H9 (cell line): Measurements from ENCODE around the gene HOXD8. TPM values are rescaled to one million over a fixed set of nuclear protein-coding genes. Genes with fewer than 3 reads are reported as not detected.

Experiments used
- DNase-seq: peaks from one replicate; pipeline ENCODE4 v3.0.0-alpha.2; 2017
- H2AFZ ChIP-seq: one replicate; pipeline ENCODE4 v1.6.1; 2013; ENCODE audit warnings: mild to moderate bottlenecking, low read length, control low read depth, moderate library complexity
- H2AK5ac ChIP-seq: 2 replicates; pipeline ENCODE4 v1.6.1; 2013; ENCODE audit warnings: low read length, control low read depth, mixed read lengths; ENCODE audit not compliant: insufficient read length
- H2BK120ac ChIP-seq: one replicate; pipeline ENCODE4 v1.6.1; 2013; ENCODE audit warnings: low read depth, mild to moderate bottlenecking, low read length, control low read depth, inconsistent platforms; ENCODE audit not compliant: poor library complexity, severe bottlenecking
- H2BK12ac ChIP-seq: 2 replicates; pipeline ENCODE4 v1.6.1; 2013; ENCODE audit warnings: low read length, control low read depth, mixed read lengths, low read depth; ENCODE audit not compliant: insufficient read length
- H2BK15ac ChIP-seq: 2 replicates; pipeline ENCODE4 v1.6.1; 2013; ENCODE audit warnings: low read depth, low read length, control low read depth
- H2BK20ac ChIP-seq: one replicate; pipeline ENCODE4 v1.6.1; 2013; ENCODE audit warnings: low read depth, mild to moderate bottlenecking, low read length, control low read depth, inconsistent platforms; ENCODE audit not compliant: poor library complexity, severe bottlenecking
- H2BK5ac ChIP-seq: 2 replicates; pipeline ENCODE4 v1.6.1; 2013; ENCODE audit warnings: low read length, control low read depth, mixed read lengths; ENCODE audit not compliant: insufficient read length
- H3K14ac ChIP-seq: 2 replicates; pipeline ENCODE4 v1.6.1; 2013; ENCODE audit warnings: low read length, control low read depth; ENCODE audit not compliant: insufficient read depth
- H3K18ac ChIP-seq: 2 replicates; pipeline ENCODE4 v1.6.1; 2013; ENCODE audit warnings: low read depth, mild to moderate bottlenecking, mixed read lengths, low read length, control low read depth; ENCODE audit not compliant: insufficient read length
- H3K23ac ChIP-seq: 2 replicates; pipeline ENCODE4 v1.6.1; 2013; ENCODE audit warnings: low read length, control low read depth, mixed read lengths, low read depth; ENCODE audit not compliant: insufficient read length
- H3K23me2 ChIP-seq: 2 replicates; pipeline ENCODE4 v1.6.1; 2013; ENCODE audit warnings: low read depth, mild to moderate bottlenecking, mixed read lengths, low read length, control low read depth; ENCODE audit not compliant: insufficient read length, poor library complexity, severe bottlenecking
- H3K27ac ChIP-seq: 2 replicates; pipeline ENCODE4 v1.5.1; 2013; ENCODE audit warnings: low read length, control low read depth, mixed read lengths, low read depth; ENCODE audit not compliant: insufficient read length
- H3K27me3 ChIP-seq: 2 replicates; pipeline ENCODE4 v1.6.1; 2013; ENCODE audit warnings: low read length, control low read depth, inconsistent platforms; ENCODE audit not compliant: insufficient read depth
- H3K4ac ChIP-seq: 2 replicates; pipeline ENCODE4 v1.6.1; 2013; ENCODE audit warnings: low read depth, mild to moderate bottlenecking, control low read depth, inconsistent platforms, low read length, moderate library complexity
- H3K4me1 ChIP-seq: 2 replicates; pipeline ENCODE4 v1.6.1; 2013; ENCODE audit warnings: low read length, control low read depth, inconsistent platforms; ENCODE audit not compliant: insufficient read depth
- H3K4me2 ChIP-seq: 2 replicates; pipeline ENCODE4 v1.6.1; 2013; ENCODE audit warnings: low read length, control low read depth, mixed read lengths; ENCODE audit not compliant: insufficient read length, insufficient read depth
- H3K56ac ChIP-seq: 2 replicates; pipeline ENCODE4 v1.6.1; 2013; ENCODE audit warnings: low read depth, mild to moderate bottlenecking, mixed read lengths, low read length, control low read depth; ENCODE audit not compliant: insufficient read length
- H3K79me1 ChIP-seq: 2 replicates; pipeline ENCODE4 v1.6.1; 2013; ENCODE audit warnings: low read depth, mild to moderate bottlenecking, moderate library complexity, low read length, control low read depth, inconsistent platforms; ENCODE audit not compliant: insufficient read depth, poor library complexity, severe bottlenecking
- H3K79me2 ChIP-seq: 2 replicates; pipeline ENCODE4 v1.6.1; 2013; ENCODE audit warnings: low read length, control low read depth, inconsistent platforms; ENCODE audit not compliant: insufficient read depth
- H3K9ac ChIP-seq: 2 replicates; pipeline ENCODE4 v1.6.1; 2013; ENCODE audit warnings: low read length, control low read depth, mixed read lengths; ENCODE audit not compliant: insufficient read length; ENCODE audit errors: extremely low read depth
- H3K9me3 ChIP-seq: one replicate; pipeline ENCODE4 v1.6.1; 2013; ENCODE audit warnings: low read depth, low read length, inconsistent platforms; ENCODE audit not compliant: control insufficient read depth
- H3T11ph ChIP-seq: one replicate; pipeline ENCODE4 v1.6.1; 2013; ENCODE audit warnings: mild to moderate bottlenecking, low read length, control low read depth, inconsistent platforms
- H4K20me1 ChIP-seq: one replicate; pipeline ENCODE4 v1.6.1; 2013; ENCODE audit not compliant: control insufficient read depth, insufficient read length, insufficient read depth
- H4K5ac ChIP-seq: 2 replicates; pipeline ENCODE4 v1.6.1; 2013; ENCODE audit warnings: low read depth, mild to moderate bottlenecking, mixed read lengths, low read length, control low read depth; ENCODE audit not compliant: insufficient read length
- H4K8ac ChIP-seq: replicated peaks from 2 replicates; pipeline ENCODE4 v1.6.1; 2013; ENCODE audit warnings: low read length, control low read depth, mixed read lengths, low read depth; ENCODE audit not compliant: insufficient read length
- H4K91ac ChIP-seq: 2 replicates; pipeline ENCODE4 v1.6.1; 2013; ENCODE audit warnings: low read depth, mild to moderate bottlenecking, moderate library complexity, mixed read lengths, low read length, control low read depth; ENCODE audit not compliant: insufficient read length
- H3K27ac Mint-ChIP-seq, 3 experiments: 2 replicates in 2 of 3; 3 replicates in 1 of 3; pipeline ENCODE4 v1.8.0; 2020 to 2021; ENCODE audit warnings: mixed read lengths in 3 of 3, mild to moderate bottlenecking in 1 of 3, moderate library complexity in 1 of 3
- H3K27me3 Mint-ChIP-seq: 2 replicates; pipeline ENCODE4 v1.8.0; 2021; ENCODE audit warnings: low read depth, mild to moderate bottlenecking, moderate library complexity, mixed read lengths
- H3K36me3 Mint-ChIP-seq, 3 experiments: 2 replicates in 2 of 3; 3 replicates in 1 of 3; pipeline ENCODE4 v1.8.0; 2020 to 2021; ENCODE audit warnings: low read depth in 3 of 3, mixed read lengths in 3 of 3; ENCODE audit not compliant: insufficient read depth in 1 of 3
- H3K4me1 Mint-ChIP-seq, 2 experiments: 2 replicates each; pipeline ENCODE4 v1.8.0; 2020; ENCODE audit warnings: mixed read lengths in 2 of 2
- H3K4me3 Mint-ChIP-seq, 2 experiments: 2 replicates in 1 of 2; 3 replicates in 1 of 2; pipeline ENCODE4 v1.8.0; 2020 to 2021; ENCODE audit warnings: mild to moderate bottlenecking in 2 of 2, mixed read lengths in 2 of 2, moderate library complexity in 1 of 2
- H3K9me3 Mint-ChIP-seq, 2 experiments: 2 replicates in 1 of 2; 3 replicates in 1 of 2; pipeline ENCODE4 v1.8.0; 2020; ENCODE audit warnings: mild to moderate bottlenecking in 2 of 2, mixed read lengths in 2 of 2, moderate library complexity in 1 of 2
- CTCF ChIP-seq: fragments of 200-600 bp; sonication (generic); conservative IDR thresholded peaks from 3 replicates; pipeline ENCODE4 v1.8.0; 2021; ENCODE audit warnings: antibody characterized with exemption, mild to moderate bottlenecking
- WGBS: extraction: QIAGEN DNeasy Blood & Tissue Kit; methylation state at CpG from one replicate; pipeline ENCODE4 v1.1.7; 2013; ENCODE audit warnings: missing lambda C conversion rate, low lambda C conversion rate, mixed read lengths; ENCODE audit not compliant: insufficient read length; ENCODE audit errors: extremely low coverage; 5-methylcytosine and 5-hydroxymethylcytosine counted together
- total RNA-seq: library from RNA; stranded (reverse); gene quantifications from 2 replicates; pipeline ENCODE4 v1.2.1, GENCODE V29; 2021

HOXD8 gene
- total RNA-seq, 1 experiment from 2014 or later = not detected

DNA sequence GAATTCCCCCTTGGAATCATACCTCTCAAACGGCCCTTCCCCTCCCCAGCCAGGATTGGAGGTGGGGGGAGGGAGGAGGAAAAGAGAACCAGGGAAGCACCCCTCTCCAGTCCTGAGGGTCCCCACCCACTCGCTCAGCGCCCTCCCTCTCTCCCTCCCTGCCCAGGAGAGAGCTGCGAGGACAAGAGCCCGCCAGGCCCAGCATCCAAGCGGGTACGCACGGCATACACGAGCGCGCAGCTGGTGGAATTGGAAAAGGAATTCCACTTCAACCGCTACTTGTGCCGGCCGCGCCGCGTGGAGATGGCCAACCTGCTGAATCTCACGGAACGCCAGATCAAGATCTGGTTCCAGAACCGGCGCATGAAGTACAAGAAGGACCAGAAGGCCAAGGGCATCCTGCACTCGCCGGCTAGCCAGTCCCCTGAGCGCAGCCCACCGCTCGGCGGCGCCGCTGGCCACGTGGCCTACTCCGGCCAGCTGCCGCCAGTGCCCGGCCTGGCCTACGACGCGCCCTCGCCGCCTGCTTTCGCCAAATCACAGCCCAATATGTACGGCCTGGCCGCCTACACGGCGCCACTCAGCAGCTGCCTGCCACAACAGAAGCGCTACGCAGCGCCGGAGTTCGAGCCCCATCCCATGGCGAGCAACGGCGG lies 42.0 kb downstream of the HOXD8 start:
- H3T11ph ChIP-seq = no peak overlapping the region

More for the DNA sequence above, 42.0 kb downstream of the HOXD8 start:
- Histone ChIP-seq H3K9me3 (no peaks in the 10 kb centered on the region), H2BK5ac (no peak overlapping the region), H3K9ac (no peak overlapping the region), H3K18ac (no peak overlapping the region), H4K91ac (no peak overlapping the region), H3K79me1 (no peaks in the 10 kb centered on the region), H2AK5ac (no peak overlapping the region), H4K5ac (no peak overlapping the region), H4K8ac (no peak overlapping the region), H3K23ac (no peak overlapping the region), H2BK15ac (no peak overlapping the region), H2AFZ (no peak overlapping the region), H3K14ac (no peak overlapping the region), H2BK120ac (no peak overlapping the region), H2BK12ac (no peak overlapping the region), H3K4me1 (no peaks in the 10 kb centered on the region), H3K27me3 (peaks cover 98% of the 10 kb centered on the region), H3K56ac (no peak overlapping the region), H3K4ac (no peak overlapping the region), H3K79me2 (no peaks in the 10 kb centered on the region), H3K23me2 (no peaks in the 10 kb centered on the region), H2BK20ac (no peak overlapping the region), H3K4me2 (peak overlapping the region; percentile 8), H3K27ac (no peak overlapping the region), H4K20me1 (no peaks in the 10 kb centered on the region)
- Mint-ChIP-seq H3K27me3 (peaks cover 100% of the 10 kb centered on the region), H3K9me3 (peaks cover 0 to 14% of the 10 kb centered on the region in 2 experiments; a peak in 3 of 5 replicates), H3K4me1 (peaks cover 20 to 32% of the 10 kb centered on the region in 2 experiments), H3K36me3 (no peaks in the 10 kb centered on the region; a peak in 1 of 7 replicates), H3K27ac (no peak overlapping the region), H3K4me3 (peak overlapping the region in 1 of 2 experiments; percentile 76; a peak in 3 of 5 replicates)
- peak; percentile 70 for DNase-seq
- TF ChIP-seq CTCF = peak; percentile 16; the same call in 2 of the 3 replicates
- WGBS = no CpG with 5 or more reads among the region's 51 CpGs
